Measurements from ENCODE around the gene WDHD1. TPM values are rescaled to one million over a fixed set of nuclear protein-coding genes. Genes with fewer than 3 reads are reported as not detected.

The WDHD1 gene
- polyA plus RNA-seq, 3 donors, result 0.19 to 0.37 (median 0.30) TPM

GRCh38 chr14:55074662-55075061 lies 47.8 kb upstream of the WDHD1 start:
- H3K4me3 ChIP-seq (replicated peaks in 1 of 3; ENCODE audit: low read depth in 2 of 3, low read length in 3 of 3), result no peak overlapping the region

DNA sequence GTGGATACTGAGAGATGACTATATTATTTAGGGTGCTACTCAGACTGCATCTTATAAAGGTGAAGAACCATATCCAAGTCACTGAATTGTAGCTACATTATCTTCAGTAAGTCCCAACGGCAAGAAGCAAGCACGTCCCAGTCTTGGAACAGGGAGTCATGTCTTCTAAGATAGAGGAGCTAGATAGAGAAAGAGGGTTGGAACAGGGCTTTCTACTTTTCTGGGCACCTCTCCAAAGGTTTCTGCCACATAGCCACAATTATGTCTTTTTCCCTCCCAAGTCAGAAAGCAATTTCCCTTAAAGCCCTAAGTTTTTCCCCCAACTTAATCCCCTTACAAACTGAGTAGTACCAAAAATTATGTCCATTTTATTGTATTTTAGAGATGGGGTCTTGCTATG lies 47.0 kb upstream of the WDHD1 start:
- Mint-ChIP-seq H3K4me1 (peaks cover 27% of the 10 kb centered on the region), H3K9me3 (peaks cover 0 to 2% (median 0%) of the 10 kb centered on the region in 7 donors), H3K27ac (peak overlapping the region in 1 of 7 donors; percentile 63), H3K27me3 (ENCODE audit: low read depth in 3 of 3) (peaks cover 1 to 9% (median 9%) of the 10 kb centered on the region in 3 donors), H3K4me3 (no peak overlapping the region), H3K36me3 (peaks cover 0 to 2% of the 10 kb centered on the region in 2 donors)
- Histone ChIP-seq H2AFZ (ENCODE audit: insufficient read depth, low read depth, low read length, poor library complexity, severe bottlenecking) (no peak overlapping the region), H3K79me2 (ENCODE audit: insufficient read depth, low read length) (no peaks in the 10 kb centered on the region), H3K27me3 (ENCODE audit: control insufficient read depth in 2 of 2, insufficient read depth in 2 of 2, low read length in 2 of 2) (peaks cover 0 to 6% of the 10 kb centered on the region in 2 donors), H3K27ac (ENCODE audit: low read depth in 1 of 2, low read length in 2 of 2) (no peak overlapping the region), H3K9ac (ENCODE audit: insufficient read depth, low read length, poor library complexity, severe bottlenecking) (no peak overlapping the region), H3K9me3 (replicated peaks in 1 of 2; ENCODE audit: control insufficient read depth in 1 of 2, insufficient read depth in 1 of 2, low read length in 2 of 2) (no peaks in the 10 kb centered on the region), H3K4me1 (ENCODE audit: control insufficient read depth in 1 of 2, insufficient read depth in 2 of 2, low read length in 2 of 2) (peaks cover 4% of the 10 kb centered on the region in 2 donors), H4K20me1 (ENCODE audit: insufficient read depth, low read length) (no peaks in the 10 kb centered on the region), H3K36me3 (replicated peaks in 1 of 2; ENCODE audit: control insufficient read depth in 1 of 2, insufficient read depth in 2 of 2, low read length in 2 of 2) (no peaks in the 10 kb centered on the region), H3K4me3 (replicated peaks in 1 of 3; ENCODE audit: low read depth in 2 of 3, low read length in 3 of 3) (no peak overlapping the region), H3K4me2 (replicated peaks; ENCODE audit: extremely low read depth, low read length, poor library complexity, severe bottlenecking) (no peak overlapping the region)
- intact Hi-C loops (cut with micrococcal nuclease), result no loop called here
- 100% methylated on average over 1 of the region's 2 CpGs for WGBS (ENCODE audit: insufficient coverage)
- TF ChIP-seq, protein P1, sequence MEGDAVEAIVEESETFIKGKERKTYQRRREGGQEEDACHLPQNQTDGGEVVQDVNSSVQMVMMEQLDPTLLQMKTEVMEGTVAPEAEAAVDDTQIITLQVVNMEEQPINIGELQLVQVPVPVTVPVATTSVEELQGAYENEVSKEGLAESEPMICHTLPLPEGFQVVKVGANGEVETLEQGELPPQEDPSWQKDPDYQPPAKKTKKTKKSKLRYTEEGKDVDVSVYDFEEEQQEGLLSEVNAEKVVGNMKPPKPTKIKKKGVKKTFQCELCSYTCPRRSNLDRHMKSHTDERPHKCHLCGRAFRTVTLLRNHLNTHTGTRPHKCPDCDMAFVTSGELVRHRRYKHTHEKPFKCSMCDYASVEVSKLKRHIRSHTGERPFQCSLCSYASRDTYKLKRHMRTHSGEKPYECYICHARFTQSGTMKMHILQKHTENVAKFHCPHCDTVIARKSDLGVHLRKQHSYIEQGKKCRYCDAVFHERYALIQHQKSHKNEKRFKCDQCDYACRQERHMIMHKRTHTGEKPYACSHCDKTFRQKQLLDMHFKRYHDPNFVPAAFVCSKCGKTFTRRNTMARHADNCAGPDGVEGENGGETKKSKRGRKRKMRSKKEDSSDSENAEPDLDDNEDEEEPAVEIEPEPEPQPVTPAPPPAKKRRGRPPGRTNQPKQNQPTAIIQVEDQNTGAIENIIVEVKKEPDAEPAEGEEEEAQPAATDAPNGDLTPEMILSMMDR (IDR thresholded peaks at IDR 0.05), result no peak
- no peak for DNase-seq

More at GRCh38 chr14:55074662-55075061, 47.8 kb upstream of the WDHD1 start:
- Histone ChIP-seq H4K20me1 (ENCODE audit: insufficient read depth, low read length) (no peaks in the 10 kb centered on the region), H2AFZ (ENCODE audit: insufficient read depth, low read depth, low read length, poor library complexity, severe bottlenecking) (peak overlapping the region; percentile 36), H3K9me3 (replicated peaks in 1 of 2; ENCODE audit: control insufficient read depth in 1 of 2, insufficient read depth in 1 of 2, low read length in 2 of 2) (no peaks in the 10 kb centered on the region), H3K4me2 (replicated peaks; ENCODE audit: extremely low read depth, low read length, poor library complexity, severe bottlenecking) (no peak overlapping the region), H3K4me1 (ENCODE audit: control insufficient read depth in 1 of 2, insufficient read depth in 2 of 2, low read length in 2 of 2) (peaks cover 10 to 11% of the 10 kb centered on the region in 2 donors), H3K27me3 (ENCODE audit: control insufficient read depth in 2 of 2, insufficient read depth in 2 of 2, low read length in 2 of 2) (peaks cover 0 to 6% of the 10 kb centered on the region in 2 donors), H3K36me3 (replicated peaks in 1 of 2; ENCODE audit: control insufficient read depth in 1 of 2, insufficient read depth in 2 of 2, low read length in 2 of 2) (no peaks in the 10 kb centered on the region), H3K27ac (ENCODE audit: low read depth in 1 of 2, low read length in 2 of 2) (no peak overlapping the region), H3K9ac (ENCODE audit: insufficient read depth, low read length, poor library complexity, severe bottlenecking) (no peak overlapping the region), H3K79me2 (ENCODE audit: insufficient read depth, low read length) (no peaks in the 10 kb centered on the region)
- WGBS (ENCODE audit: insufficient coverage), result 0% methylated on average over 2 of the region's 5 CpGs
- Mint-ChIP-seq H3K4me1 (peaks cover 33% of the 10 kb centered on the region), H3K9me3 (peaks cover 0 to 2% (median 0%) of the 10 kb centered on the region in 7 donors), H3K27me3 (ENCODE audit: low read depth in 3 of 3) (peaks cover 1 to 9% (median 9%) of the 10 kb centered on the region in 3 donors), H3K27ac (peak overlapping the region in 1 of 7 donors; percentile 33), H3K4me3 (no peak overlapping the region), H3K36me3 (peaks cover 0 to 1% of the 10 kb centered on the region in 2 donors)
- DNase-seq, result no peak
- intact Hi-C loops (cut with micrococcal nuclease), result no loop called here
- TF ChIP-seq, protein P1 (IDR thresholded peaks at IDR 0.05), result no peak
